Measurements from ENCODE around the gene TMOD2. TPM values are rescaled to one million over a fixed set of nuclear protein-coding genes. Genes with fewer than 3 reads are reported as not detected.

Gene TMOD2
- total RNA-seq, 1 experiment from 2014 or later = 7.6 TPM

GRCh38 chr15:51837792-51838251, 86.4 kb downstream of the TMOD2 start:
- no peak for DNase-seq (ENCODE audit: low read depth, low spot score)
- in situ Hi-C loops (cut with HindIII; ENCODE audit: low pct_unique_long_range_greater_than_20kb, low sequenced_read_pairs) = no loop called here

- DNase-seq (ENCODE audit: low read depth, low spot score) = no peak
- in situ Hi-C loops (cut with HindIII; ENCODE audit: low pct_unique_long_range_greater_than_20kb, low sequenced_read_pairs) = no loop called here
Measured at GRCh38 chr15:51838270-51838669, 86.9 kb downstream of the TMOD2 start.

- in situ Hi-C loops (cut with HindIII; ENCODE audit: low pct_unique_long_range_greater_than_20kb, low sequenced_read_pairs) = no loop called here
- DNase-seq (ENCODE audit: low read depth, low spot score) = no peak
Measured at GRCh38 chr15:51840692-51841091, 89.3 kb downstream of the TMOD2 start.

DNA sequence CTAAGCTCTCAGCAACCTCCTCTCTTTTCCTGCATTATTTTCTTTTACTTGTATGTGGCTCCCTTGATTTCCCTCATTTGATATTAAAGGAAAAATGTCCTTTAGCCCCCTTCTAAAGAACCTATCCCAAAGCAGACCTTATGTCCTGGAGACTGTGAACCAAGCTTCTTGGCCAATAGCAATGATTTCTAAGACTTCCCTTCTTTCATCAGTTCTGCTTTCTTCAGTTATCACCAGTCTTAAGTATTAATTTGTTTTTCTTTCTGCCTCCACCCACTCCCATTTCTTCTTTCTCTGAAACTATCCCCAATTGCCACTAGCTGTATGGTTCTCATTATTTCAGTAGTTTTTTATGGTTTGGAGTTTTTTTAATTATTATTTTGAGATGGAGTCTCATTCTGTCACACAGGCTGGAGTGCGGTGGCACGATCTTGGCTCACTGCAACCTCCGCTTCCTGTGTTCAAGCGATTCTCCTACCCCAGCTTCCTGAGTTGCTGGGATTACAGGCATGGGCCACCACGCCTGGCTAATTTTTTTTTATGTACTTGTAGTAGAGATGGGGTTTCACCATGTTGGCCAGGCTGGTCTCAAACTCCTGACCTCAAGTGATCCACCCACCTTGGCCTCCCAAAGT, 90.1 kb downstream of the TMOD2 start:
- DNase-seq (ENCODE audit: low read depth, low spot score) = no peak
- in situ Hi-C loops (cut with HindIII; ENCODE audit: low pct_unique_long_range_greater_than_20kb, low sequenced_read_pairs) = no loop called here

GRCh38 chr15:51842265-51842664, 90.9 kb downstream of the TMOD2 start:
- DNase-seq (ENCODE audit: low read depth, low spot score) = no peak
- in situ Hi-C loops (cut with HindIII; ENCODE audit: low pct_unique_long_range_greater_than_20kb, low sequenced_read_pairs) = no loop called here

- no peak for DNase-seq (ENCODE audit: low read depth, low spot score)
- in situ Hi-C loops (cut with HindIII; ENCODE audit: low pct_unique_long_range_greater_than_20kb, low sequenced_read_pairs) = no loop called here
Measured at GRCh38 chr15:51842852-51843737, 91.7 kb downstream of the TMOD2 start.

DNA sequence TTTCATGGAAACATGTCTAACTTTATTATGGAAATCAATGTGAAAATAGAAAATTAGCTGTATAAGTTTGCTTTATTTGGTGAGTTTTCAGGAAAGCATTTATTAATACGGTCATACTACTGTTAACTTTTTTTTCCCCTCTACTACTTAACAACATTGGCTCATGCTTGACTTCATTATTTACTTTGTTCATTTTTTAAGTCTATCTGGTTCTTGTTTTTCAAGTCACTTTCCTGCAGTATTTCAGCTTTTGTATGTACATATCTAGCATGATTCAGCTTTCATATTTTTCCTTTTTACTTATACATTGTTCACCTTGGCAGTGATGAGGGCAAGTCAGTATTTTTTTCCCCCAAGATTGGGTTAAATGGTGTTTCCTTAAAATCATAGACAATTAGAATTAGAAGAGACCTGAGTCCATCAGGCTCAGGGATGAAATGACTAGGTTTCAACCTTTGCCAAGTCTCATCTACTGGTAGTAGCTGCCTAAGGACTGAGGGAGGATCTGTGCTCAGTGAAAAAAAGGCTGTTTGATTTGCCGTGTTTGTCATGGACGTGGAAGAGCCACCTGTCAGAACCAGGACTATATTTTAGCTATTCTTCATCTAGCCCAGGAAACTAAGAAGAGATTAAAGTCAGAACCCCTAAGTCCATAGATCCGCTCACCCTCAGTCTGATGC, 93.5 kb downstream of the TMOD2 start:
- in situ Hi-C loops (cut with HindIII; ENCODE audit: low pct_unique_long_range_greater_than_20kb, low sequenced_read_pairs) = no loop called here
- no peak for DNase-seq (ENCODE audit: low read depth, low spot score)

DNA sequence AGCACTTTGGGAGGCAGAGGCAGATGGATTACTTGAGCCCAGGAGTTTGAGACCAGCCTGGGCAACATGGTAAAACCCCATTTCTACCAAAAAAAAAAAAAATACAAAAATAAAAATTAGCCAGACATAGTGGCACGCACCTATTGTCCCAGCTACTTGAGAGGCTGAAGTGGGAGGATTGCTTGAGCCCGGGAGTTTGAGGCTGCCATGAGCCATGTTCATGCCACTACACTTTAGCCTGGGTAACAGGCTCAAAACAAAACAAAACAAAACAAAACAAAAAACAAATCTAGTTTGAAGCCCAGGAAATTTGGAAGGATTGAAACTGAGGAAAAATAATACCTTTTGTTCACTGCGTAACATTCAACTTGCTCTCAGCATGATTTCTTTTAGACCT, 94.7 kb downstream of the TMOD2 start:
- DNase-seq (ENCODE audit: low read depth, low spot score) = no peak
- in situ Hi-C loops (cut with HindIII; ENCODE audit: low pct_unique_long_range_greater_than_20kb, low sequenced_read_pairs) = no loop called here

GRCh38 chr15:51846463-51847230, 95.2 kb downstream of the TMOD2 start:
- in situ Hi-C loops (cut with HindIII; ENCODE audit: low pct_unique_long_range_greater_than_20kb, low sequenced_read_pairs) = no loop called here
- no peak for DNase-seq (ENCODE audit: low read depth, low spot score)

DNA sequence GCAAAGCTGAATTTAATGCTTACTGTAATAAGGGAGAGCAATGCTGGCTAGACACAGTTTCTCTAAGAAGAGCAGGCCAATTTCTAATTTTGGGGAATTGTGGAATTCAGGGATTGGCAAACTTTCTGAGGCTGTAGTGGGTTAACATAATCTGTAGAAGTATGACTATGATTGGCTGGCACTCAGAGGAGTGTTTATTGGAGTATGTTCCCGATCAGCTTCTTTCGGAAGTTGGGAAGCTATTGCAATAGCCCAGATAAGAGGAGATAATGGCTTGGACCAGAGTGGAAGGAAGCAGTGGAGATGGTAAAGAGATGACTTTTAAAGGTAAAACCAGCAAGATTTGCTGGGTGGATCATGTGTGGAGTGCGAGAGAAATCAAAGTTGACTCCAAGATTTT, 97.4 kb downstream of the TMOD2 start:
- in situ Hi-C loops (cut with HindIII; ENCODE audit: low pct_unique_long_range_greater_than_20kb, low sequenced_read_pairs) = no loop called here
- no peak for DNase-seq (ENCODE audit: low read depth, low spot score)

- DNase-seq (ENCODE audit: low read depth, low spot score) = no peak
Measured at GRCh38 chr15:51849860-51850259, 98.5 kb downstream of the TMOD2 start.

GRCh38 chr15:51853998-51854397, 102.6 kb downstream of the TMOD2 start:
- no peak for DNase-seq (ENCODE audit: low read depth, low spot score)
- in situ Hi-C loops (cut with HindIII; ENCODE audit: low pct_unique_long_range_greater_than_20kb, low sequenced_read_pairs) = no loop called here

More at GRCh38 chr15:51849860-51850259, 98.5 kb downstream of the TMOD2 start:
- in situ Hi-C loops (cut with HindIII; ENCODE audit: low pct_unique_long_range_greater_than_20kb, low sequenced_read_pairs) = no loop called here

DNA sequence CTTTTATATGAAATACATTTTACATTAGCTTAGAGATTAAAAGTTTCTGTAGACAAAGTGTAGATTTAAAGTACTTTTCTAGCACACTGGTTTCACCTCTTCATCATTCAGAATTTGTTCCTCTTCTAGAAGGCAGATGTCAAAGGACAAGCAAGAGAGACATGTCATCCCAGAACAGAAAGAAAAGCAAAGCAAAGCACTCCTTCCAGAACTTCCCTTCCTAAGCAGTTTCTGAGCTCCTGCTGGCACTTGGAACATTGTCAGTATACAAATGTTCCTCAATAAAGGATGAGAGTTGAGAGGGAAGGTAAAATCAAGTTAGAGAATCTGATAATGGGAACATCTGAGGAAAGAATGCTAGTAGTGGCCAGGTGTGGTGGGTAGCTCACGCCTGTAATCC, 104.2 kb downstream of the TMOD2 start:
- DNase-seq (ENCODE audit: low read depth, low spot score) = no peak
- in situ Hi-C loops (cut with HindIII; ENCODE audit: low pct_unique_long_range_greater_than_20kb, low sequenced_read_pairs) = no loop called here

DNA sequence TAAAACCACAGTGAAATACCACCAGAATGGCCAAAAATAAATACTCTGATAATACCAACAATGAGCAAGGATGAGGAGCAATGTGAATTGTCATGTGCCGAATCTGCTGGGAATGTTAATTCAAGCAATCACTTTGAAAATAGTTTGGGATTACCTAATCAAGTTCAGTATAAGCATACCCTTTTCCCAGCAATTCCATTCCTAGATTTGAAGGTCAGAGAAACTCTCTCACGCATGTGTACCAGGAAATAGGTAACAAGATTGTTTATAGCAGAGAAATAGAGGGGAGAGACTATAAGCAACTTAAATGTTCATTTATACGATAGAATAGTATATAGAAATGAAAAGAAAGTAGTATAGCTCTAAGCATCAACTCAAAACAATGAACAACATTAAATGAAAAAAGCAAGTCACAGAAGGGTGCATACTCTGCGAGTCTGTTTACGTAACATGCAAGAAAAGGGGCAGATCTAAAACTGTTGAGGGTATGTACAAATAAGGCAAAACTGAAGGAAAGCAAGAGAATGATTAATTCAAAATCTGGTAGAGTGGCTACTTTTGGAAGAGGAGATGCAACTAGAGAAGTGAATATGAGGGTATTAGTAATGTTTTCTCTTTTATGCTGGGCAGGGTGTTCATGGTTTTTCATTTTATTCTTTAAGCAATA, 105.5 kb downstream of the TMOD2 start:
- in situ Hi-C loops (cut with HindIII; ENCODE audit: low pct_unique_long_range_greater_than_20kb, low sequenced_read_pairs) = no loop called here
- no peak for DNase-seq (ENCODE audit: low read depth, low spot score)

- in situ Hi-C loops (cut with HindIII; ENCODE audit: low pct_unique_long_range_greater_than_20kb, low sequenced_read_pairs) = no loop called here
Measured at GRCh38 chr15:51861557-51862359, 110.4 kb downstream of the TMOD2 start.

DNA sequence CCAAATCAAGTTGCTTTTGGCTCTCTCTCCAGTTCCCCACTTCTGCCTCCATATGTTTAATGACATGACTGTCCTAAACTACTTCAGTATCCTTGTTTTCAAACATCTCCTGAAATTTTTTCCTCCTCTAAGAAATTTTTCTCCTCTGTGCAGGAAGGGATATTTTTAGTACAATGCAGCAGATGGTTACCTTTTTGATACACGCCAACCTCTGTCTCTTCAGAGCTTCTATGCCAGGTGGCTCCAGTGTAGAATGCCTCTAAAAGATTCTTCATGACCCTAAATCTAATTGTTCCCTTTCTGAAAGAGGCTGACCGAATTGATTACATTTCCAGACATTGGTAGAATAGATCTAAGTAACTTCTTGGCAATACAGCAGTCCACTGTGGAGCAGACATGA, 111.7 kb downstream of the TMOD2 start:
- in situ Hi-C loops (cut with HindIII; ENCODE audit: low pct_unique_long_range_greater_than_20kb, low sequenced_read_pairs) = no loop called here
- no peak for DNase-seq (ENCODE audit: low read depth, low spot score)

More at GRCh38 chr15:51861557-51862359, 110.4 kb downstream of the TMOD2 start:
- no peak for DNase-seq (ENCODE audit: low read depth, low spot score)

All from SK-MEL-5 (cell line).